GM19099 (cell line): ENCODE measurements around the gene SERPINF2.

Experiments
- POLR2A ChIP-seq: IDR thresholded peaks from 3 replicates; pipeline ENCODE4 v1.6.1; 2011; ENCODE audit warnings: low read depth; ENCODE audit not compliant: insufficient read length; ENCODE audit errors: extremely low read depth

Gene SERPINF2

GRCh38 chr17:1714427-1714979, 28.2 kb upstream of the SERPINF2 start:
- TF ChIP-seq POLR2A: no peak

GRCh38 chr17:1714980-1715802, 27.5 kb upstream of the SERPINF2 start:
- TF ChIP-seq POLR2A: no peak

DNA sequence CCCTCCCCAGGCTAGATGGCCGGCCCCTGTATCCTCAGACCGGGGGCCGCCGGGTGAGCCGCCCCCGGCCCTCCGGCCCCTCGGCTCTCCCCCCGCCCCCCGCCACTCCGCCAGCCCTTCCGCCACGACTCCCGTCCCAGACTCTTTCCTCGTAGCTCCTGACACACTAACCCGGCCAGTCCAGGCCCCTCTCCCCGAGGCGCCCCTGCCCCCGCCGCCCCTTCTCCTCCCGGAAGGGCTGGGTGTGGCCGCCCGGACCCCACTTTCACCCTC, 26.9 kb upstream of the SERPINF2 start:
- TF ChIP-seq POLR2A: no peak

GRCh38 chr17:1716076-1716911, 26.4 kb upstream of the SERPINF2 start:
- peak; percentile 93 for TF ChIP-seq POLR2A

- TF ChIP-seq POLR2A: peak; percentile 67
Measured at GRCh38 chr17:1716912-1717695, 25.6 kb upstream of the SERPINF2 start.

- no peak for TF ChIP-seq POLR2A
Measured at GRCh38 chr17:1718362-1719165, 24.1 kb upstream of the SERPINF2 start.

- no peak for TF ChIP-seq POLR2A
Measured at GRCh38 chr17:1720856-1721386, 21.8 kb upstream of the SERPINF2 start.

- peak; percentile 26 for TF ChIP-seq POLR2A
Measured at GRCh38 chr17:1722022-1722421, 20.6 kb upstream of the SERPINF2 start.

- TF ChIP-seq POLR2A: peak; percentile 68
Measured at GRCh38 chr17:1724351-1724868, 18.3 kb upstream of the SERPINF2 start, which contains the start of gene WDR81. WDR81 (plus strand) TSS chr17:1724704; CDS start chr17:1724960, 256 bp downstream.

DNA sequence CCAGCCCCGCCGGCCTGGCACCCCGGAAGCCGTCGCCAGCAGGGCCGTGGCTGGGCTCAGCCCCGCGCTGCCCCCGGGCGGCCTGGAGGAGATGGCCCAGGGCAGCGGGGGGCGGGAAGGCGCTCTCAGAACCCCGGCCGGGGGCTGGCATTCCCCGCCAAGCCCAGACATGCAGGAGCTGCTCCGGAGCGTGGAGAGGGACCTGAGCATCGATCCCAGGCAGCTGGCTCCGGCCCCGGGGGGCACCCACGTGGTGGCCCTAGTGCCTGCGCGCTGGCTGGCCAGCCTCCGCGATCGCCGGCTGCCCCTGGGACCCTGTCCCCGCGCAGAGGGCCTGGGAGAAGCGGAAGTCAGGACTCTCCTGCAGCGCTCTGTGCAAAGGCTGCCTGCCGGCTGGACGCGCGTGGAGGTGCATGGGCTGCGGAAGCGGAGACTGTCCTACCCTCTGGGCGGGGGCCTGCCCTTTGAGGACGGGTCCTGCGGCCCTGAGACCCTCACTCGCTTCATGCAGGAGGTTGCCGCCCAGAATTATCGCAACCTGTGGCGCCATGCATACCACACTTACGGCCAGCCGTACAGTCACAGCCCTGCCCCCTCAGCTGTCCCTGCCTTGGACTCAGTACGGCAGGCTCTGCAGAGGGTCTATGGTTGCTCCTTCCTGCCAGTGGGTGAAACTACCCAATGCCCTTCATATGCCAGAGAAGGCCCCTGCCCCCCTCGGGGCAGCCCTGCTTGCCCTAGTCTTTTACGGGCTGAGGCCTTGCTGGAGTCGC, 17.6 kb upstream of the SERPINF2 start:
- no peak for TF ChIP-seq POLR2A

- TF ChIP-seq POLR2A: no peak
Measured at GRCh38 chr17:1725642-1726511, 16.8 kb upstream of the SERPINF2 start.

GRCh38 chr17:1726626-1727257, 15.9 kb upstream of the SERPINF2 start:
- no peak for TF ChIP-seq POLR2A
